Measurements from ENCODE around the gene PRKCE.
"Not testable (repeated sequence)": the region's sequence is repeated elsewhere in the genome, so short reads cannot be mapped to it uniquely, and the experiment has no call there.

The PRKCE gene

GRCh38 chr2:45871025-45871424, 219.6 kb downstream of the PRKCE start:
- no peak for DNase-seq

GRCh38 chr2:45871541-45871940, 220.1 kb downstream of the PRKCE start:
- DNase-seq = no peak

- no peak for DNase-seq
Measured at GRCh38 chr2:45872211-45872610, 220.7 kb downstream of the PRKCE start.

DNA sequence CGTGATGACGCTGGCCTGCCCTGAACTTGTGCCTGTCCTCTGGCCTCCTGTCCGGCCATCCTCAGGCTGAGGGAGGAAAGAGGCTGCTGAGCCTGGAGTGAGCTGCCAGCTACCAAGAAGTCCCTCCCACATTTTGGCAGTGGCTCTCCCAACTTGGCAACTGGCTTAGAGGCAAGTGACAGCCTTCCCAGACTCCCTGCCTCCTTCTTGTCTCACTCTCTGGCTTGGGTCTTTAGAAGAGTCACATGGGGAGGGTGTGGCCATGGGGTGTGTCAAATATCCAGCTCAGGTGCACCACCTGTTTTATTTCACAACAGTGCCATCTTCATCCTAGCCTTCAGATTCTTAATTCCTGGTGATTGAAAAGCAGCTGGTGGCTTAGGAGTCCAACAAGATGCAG, 222.9 kb downstream of the PRKCE start:
- DNase-seq = no peak

- DNase-seq = no peak
Measured at GRCh38 chr2:45876611-45877010, 225.1 kb downstream of the PRKCE start.

- DNase-seq = no peak
Measured at GRCh38 chr2:45879406-45879805, 227.9 kb downstream of the PRKCE start.

GRCh38 chr2:45879936-45880335, 228.5 kb downstream of the PRKCE start:
- no peak for DNase-seq

DNA sequence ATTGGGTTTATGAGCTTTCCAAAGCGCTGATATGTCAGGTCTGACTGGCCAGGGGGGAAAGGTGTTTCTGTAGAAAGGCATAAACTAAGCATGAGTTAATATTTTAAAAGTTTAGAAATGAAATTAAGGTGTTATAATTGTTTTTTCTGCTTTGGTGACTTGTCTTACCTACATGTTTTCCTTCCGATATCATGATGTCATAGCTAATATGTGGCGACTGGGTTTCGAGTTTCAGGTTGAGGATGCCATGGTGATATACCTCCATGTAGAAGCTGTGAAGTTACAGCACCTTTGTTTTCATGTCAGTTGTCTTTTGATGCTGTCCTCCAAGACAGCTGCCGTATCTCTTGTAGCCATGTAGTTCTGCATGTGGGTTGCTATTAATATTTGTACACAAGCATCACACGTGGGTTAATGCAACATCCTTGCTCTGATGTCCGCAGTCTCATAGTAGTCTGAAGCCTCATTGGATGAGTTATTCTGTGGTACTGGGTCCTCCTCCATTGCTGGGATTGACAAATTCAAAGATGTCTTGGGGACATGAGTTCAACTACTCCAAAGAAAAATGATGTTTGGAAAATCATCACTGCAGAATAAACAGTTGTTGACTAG, 230.6 kb downstream of the PRKCE start:
- no peak for DNase-seq

GRCh38 chr2:45882707-45883602, 231.5 kb downstream of the PRKCE start:
- no peak for DNase-seq

DNA sequence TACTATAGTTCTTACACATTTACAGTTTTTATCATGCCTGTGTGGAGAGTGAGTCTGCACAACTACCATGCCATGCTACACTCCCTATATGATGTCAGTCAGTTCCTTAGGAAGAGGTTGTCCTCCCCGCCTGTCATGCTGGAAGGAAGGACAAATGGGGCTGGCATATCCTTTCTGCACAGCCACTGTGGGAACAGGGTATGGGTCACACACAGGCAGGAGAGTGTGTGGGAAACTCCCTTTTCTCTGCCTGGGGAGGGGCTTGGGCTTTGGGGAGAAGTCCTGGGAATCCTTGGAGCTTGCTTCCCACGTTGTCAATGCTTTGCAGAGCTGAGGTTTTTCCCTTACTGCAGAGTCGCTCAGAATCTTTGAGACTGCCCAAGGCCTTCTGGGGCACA, 232.1 kb downstream of the PRKCE start:
- DNase-seq = no peak

DNA sequence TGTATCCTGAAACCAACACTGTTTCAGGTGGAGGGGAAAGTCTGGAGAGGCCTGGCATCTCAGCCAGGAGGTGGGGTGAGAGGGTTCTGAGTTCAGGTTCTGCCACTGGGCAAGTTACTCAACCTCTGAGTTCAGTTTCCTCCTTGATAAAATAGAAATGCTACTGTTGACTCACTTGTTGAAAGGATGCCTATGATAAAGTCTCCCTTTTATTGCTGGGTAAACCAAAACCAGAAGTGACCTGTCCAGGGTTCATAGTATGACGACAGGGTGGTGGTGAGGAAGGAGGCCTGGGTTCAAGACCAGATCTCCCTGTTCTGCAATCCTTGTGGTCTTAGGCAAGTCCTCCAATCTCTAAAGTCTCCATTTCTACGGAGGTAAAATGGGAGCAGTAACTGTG, 232.7 kb downstream of the PRKCE start:
- no peak for DNase-seq

DNA sequence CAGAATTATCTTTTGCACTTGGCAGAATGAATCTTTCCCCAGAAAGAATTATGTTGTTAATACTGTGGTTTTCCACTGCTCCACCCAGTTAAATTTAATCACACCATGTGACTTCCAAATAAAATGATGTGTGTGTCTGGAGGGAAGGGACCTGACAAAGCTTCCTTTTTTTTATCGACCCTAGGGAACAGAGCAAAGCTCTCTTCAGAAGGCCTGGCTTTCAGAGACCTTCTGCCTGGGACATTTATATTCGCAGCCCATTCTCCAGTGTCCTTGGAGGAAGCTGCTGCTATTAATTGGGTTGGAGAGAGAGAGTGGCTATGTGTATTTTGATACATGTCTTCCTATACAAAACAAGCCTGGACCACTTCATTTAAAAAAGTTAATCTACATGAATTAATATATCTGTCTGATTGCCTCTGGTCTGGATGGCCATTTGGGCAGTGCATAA, 233.7 kb downstream of the PRKCE start:
- DNase-seq = no peak

DNA sequence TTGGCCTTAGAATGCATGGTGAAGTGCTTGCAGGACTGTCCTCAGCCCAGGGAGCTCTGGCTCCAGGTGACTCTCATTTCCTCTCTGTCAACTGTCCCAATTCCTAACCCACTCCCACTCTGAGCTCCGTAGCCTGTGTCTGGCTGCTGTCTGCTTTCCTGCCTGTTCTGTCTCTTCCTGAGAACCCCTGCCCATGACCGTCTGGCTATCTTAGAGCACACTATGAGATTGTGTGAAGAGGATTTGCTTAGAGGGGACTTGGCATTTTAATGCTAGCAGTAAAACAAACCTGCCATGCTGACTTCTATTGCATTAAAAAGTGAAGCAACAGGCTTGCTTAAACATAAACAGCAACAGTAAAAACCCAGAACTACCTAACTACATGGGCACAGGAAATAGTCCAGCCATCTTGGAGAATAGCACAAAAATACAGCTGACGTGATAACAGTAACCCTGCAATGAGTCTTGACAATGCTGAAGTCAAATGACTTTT, 234.7 kb downstream of the PRKCE start:
- DNase-seq = no peak

GRCh38 chr2:45888167-45888566, 236.7 kb downstream of the PRKCE start:
- no peak for DNase-seq

GRCh38 chr2:45888641-45889040, 237.2 kb downstream of the PRKCE start:
- no peak for DNase-seq

DNA sequence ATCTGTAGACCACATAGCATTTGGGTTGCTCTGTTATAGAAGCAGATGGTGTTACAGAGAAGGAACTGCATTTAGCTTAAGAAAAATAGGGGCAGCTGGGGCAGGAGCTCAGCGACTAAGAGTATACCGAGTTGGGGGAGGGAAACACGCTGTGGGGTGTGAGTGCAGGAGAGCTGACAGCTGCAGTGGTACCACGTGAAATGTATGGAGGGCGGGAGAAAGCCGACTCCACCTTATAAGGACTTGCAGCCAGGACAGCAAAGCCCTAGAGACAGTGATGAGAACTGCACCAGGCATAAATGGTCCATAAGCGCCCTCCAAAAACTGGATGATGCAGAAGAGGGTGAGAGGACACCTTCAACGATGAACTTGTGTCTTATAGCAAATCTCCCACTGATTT, 237.6 kb downstream of the PRKCE start:
- no peak for DNase-seq

DNA sequence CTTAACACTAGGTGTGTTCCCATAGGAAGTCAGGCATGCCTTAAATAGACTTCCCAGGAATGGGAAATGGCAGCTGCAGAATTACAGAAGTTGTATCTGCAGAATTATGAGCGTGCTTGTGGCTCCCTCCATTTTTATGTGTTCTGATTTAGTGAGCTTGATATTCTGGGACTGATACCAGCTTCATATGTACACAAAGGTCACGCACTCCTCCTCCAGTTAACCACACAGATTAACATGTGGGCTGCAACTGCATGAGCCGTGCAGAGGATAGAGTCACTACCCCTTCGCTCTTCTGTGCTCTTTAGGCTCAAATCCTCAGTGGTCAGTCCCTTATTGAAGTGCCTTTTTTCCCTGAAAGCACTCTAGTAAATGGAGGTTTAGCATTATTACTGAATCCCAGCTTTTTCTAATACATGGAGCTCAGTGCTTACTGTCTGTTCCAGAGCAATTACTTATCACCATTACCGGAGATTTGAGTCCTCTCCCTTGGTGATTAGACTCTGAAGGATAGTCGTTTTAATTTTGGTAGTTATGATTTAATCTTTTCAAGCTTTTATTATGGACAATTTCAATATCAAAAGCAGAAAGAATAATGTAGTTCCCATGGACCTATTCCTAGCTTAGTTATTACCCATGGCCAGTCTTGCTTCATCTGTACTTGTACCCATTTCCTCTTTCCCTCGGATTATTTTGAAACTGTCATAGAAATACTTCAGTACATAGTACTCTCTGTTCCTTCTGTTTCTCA, 238.3 kb downstream of the PRKCE start:
- no peak for DNase-seq

DNA sequence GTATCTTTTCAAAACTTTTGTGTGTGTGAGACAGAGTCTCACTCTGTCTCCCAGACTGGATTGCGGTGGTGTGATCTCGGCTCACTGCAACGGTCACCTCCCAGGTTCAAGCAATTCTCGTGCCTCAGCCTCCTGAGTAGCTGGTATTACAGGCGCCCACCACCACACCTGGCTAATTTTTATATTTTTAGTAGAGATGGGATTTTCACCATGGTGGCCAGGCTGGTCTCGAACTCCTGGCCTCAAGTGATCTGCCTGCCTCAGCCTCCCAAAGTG, 238.8 kb downstream of the PRKCE start:
- not testable (repeated sequence) for DNase-seq

- no peak for DNase-seq
Measured at GRCh38 chr2:45890819-45891218, 239.3 kb downstream of the PRKCE start.

DNA sequence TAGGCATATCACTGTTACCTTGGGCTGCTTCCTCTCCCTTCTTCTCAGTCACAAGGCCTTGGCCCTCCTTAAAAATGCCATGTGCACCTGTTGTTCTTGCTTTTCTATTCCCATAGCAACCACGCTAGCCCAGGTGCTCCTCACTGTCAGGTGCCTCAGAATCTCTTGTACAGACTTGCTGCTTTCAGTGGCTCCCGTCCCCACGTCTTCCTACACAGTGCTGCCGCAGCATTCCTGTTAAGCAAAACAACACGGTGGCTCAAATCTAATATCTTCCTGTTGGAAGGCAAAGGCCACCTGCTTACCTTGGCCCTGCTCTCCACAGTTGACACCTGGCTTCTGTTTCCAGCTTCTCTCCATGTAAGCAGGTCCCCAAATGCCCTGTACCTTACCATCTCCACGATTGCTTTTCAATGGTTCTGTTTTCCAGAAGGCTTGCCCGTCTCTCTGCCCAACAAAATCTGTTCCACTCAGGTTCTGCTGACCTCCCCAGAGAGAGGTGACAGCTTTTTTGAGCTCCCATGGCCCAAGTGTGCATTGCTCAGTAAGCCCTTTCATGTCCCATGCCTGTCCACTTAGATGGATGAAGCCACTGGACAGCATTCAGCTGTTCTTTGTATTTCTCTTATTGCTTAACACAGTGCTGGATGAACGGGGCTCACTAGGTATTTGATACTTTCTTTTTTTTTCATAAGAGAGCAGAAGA, 240.4 kb downstream of the PRKCE start:
- DNase-seq = no peak

- DNase-seq = no peak
Measured at GRCh38 chr2:45892425-45892745, 240.9 kb downstream of the PRKCE start.

GRCh38 chr2:45892757-45893156, 241.3 kb downstream of the PRKCE start:
- DNase-seq = no peak

GRCh38 chr2:45894211-45894610, 242.7 kb downstream of the PRKCE start:
- no peak for DNase-seq
